HG03280 (cell line): Measurements from ENCODE around the gene MED12L.
"Not testable (repeated sequence)": the region's sequence is repeated elsewhere in the genome, so short reads cannot be mapped to it uniquely, and the experiment has no call there.

Experiments used
- ATAC-seq: cut with Tn5 transposase; IDR thresholded peaks from one replicate; pipeline ENCODE4 v1.9.1; 2021; ENCODE audit warnings: mild to moderate bottlenecking, moderate library complexity; ENCODE audit not compliant: unreplicated experiment

The MED12L gene

GRCh38 chr3:151085227-151085888, at the start of gene MED12L:
Gene MED12L, plus strand, starts transcription at chr3:151085664. Its CDS starts 1,263 bp downstream, at chr3:151086927.
- peak; percentile 74 for ATAC-seq

- ATAC-seq: no peak
These were observed 47.6 kb upstream of the MED12L start for GRCh38 chr3:151037746-151038477.

GRCh38 chr3:151044706-151045105, 40.8 kb upstream of the MED12L start:
- ATAC-seq: no peak

- ATAC-seq: no peak
These were observed 37.8 kb upstream of the MED12L start for GRCh38 chr3:151047636-151048035.

- no peak for ATAC-seq
These were observed 33.9 kb upstream of the MED12L start for GRCh38 chr3:151051533-151051932.

- no peak for ATAC-seq
These were observed 33.1 kb upstream of the MED12L start for GRCh38 chr3:151052346-151052745.

GRCh38 chr3:151052756-151053155, 32.7 kb upstream of the MED12L start:
- no peak for ATAC-seq

GRCh38 chr3:151058740-151059139, 26.7 kb upstream of the MED12L start:
- ATAC-seq: no peak

GRCh38 chr3:151062611-151063010, 22.9 kb upstream of the MED12L start:
- no peak for ATAC-seq

- ATAC-seq: no peak
These were observed 18.3 kb upstream of the MED12L start for GRCh38 chr3:151067158-151067557.

- ATAC-seq: not testable (repeated sequence)
These were observed 12.6 kb upstream of the MED12L start for GRCh38 chr3:151072842-151073241.

GRCh38 chr3:151074256-151074655, 11.2 kb upstream of the MED12L start:
- ATAC-seq: no peak

GRCh38 chr3:151075869-151076562, 9.4 kb upstream of the MED12L start:
- ATAC-seq: no peak

- ATAC-seq: no peak
These were observed 8.8 kb upstream of the MED12L start for GRCh38 chr3:151076626-151077025.

GRCh38 chr3:151081082-151081481, 4.4 kb upstream of the MED12L start:
- ATAC-seq: not testable (repeated sequence)

- no peak for ATAC-seq
These were observed 2.3 kb upstream of the MED12L start for GRCh38 chr3:151082880-151083838.

- ATAC-seq: no peak
These were observed 604 bp upstream of the MED12L start for GRCh38 chr3:151084893-151085226.

- peak; percentile 23 for ATAC-seq
These were observed 522 bp downstream of the MED12L start for GRCh38 chr3:151085889-151086483.

- ATAC-seq: peak; percentile 60
These were observed 1.3 kb downstream of the MED12L start for GRCh38 chr3:151086484-151087456.
